Heart left ventricle (tissue), 13 donors: ENCODE results near the gene ANTKMT.

Experiments
- POLR2A ChIP-seq, 2 donors: fragments of 450-650 bp; IDR thresholded peaks; one replicate each; pipeline ENCODE4 v1.6.1; 2017; ENCODE audit warnings: antibody characterized with exemption in 2 of 2, mild to moderate bottlenecking in 2 of 2, moderate library complexity in 2 of 2
- TF ChIP-seq, protein P1 (sequence below), 12 donors: fragments of 200-600 bp; sonication (generic) in 4 of 12; IDR thresholded peaks; one replicate each; pipeline versions ENCODE4 v1.5.0 to v1.8.0; 2018 to 2022; ENCODE audit warnings: antibody characterized with exemption in 12 of 12, mild to moderate bottlenecking in 5 of 12
- donor health status: ischemic (EF 13 %, LVEDD 7.1; RV severe dilation, severe dysfunction).
- donor health status: DM: no; HTN: yes; CAD: no.
- donor health status: DM: no; HTN: no; CAD: no.
- donor health status: ischemic (EF 25% LVEDD 6.9; RV normal size, moderate dysfunction).
- donor health status: ischemic (EF 25% LVEDD 5.7; RV mildly dilated, moderate dysfunction).
- donor health status: ischemic (EF 35%, LVEDD 5.7; RV mildly dilated, moderate dysfunction).
- donor health status: nonischemic (EF 11% LVEDD 7.7; RV severe dilation, severe dysfunction).
- donor health status: DM: yes; HTN: yes; CAD: no.
- donor health status: PGD.
- donor health status: ischemic (EF 29% LVEDD 5.4; RV normal size, mild dysfunction).
- donor health status: nonischemic (EF 23%, LVEDD 6.1; RV moderate dilation, normal function).

DNA sequence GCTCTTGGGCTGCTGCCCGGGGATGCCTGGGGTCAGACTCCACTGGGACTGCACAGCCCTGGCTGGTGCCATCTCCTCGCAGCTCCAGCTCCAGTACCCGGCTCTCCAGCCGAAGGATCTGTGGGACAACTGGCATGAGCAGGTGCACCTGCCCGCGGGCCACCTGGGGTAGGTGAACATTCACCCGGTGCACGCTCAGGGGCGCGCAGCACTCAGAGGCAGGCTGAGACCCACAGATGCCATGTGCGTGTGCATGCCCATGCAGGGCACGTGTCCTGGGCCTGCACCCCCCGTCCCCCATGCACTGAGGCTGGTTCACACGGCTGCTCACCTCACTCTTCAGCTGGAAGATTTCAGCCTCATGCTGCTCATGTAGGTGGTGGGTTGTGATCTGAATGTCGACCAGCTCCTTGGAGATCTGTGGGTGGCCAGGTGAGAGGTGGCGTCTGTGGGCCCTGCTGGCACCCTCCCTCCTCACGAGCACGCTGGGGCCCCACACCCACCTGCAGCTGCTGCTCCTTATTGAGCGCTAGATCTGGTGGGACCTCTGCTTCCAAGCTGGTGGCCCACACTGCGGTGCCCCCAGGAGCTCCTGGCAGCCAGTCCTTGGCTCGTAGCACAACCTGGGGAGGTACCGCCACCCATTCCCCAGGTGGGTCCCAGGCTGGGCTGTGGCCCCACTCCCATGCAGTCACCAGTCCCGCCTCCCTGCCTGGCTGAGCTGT is 4.7 kb downstream of the ANTKMT start:
- TF ChIP-seq, protein P1, sequence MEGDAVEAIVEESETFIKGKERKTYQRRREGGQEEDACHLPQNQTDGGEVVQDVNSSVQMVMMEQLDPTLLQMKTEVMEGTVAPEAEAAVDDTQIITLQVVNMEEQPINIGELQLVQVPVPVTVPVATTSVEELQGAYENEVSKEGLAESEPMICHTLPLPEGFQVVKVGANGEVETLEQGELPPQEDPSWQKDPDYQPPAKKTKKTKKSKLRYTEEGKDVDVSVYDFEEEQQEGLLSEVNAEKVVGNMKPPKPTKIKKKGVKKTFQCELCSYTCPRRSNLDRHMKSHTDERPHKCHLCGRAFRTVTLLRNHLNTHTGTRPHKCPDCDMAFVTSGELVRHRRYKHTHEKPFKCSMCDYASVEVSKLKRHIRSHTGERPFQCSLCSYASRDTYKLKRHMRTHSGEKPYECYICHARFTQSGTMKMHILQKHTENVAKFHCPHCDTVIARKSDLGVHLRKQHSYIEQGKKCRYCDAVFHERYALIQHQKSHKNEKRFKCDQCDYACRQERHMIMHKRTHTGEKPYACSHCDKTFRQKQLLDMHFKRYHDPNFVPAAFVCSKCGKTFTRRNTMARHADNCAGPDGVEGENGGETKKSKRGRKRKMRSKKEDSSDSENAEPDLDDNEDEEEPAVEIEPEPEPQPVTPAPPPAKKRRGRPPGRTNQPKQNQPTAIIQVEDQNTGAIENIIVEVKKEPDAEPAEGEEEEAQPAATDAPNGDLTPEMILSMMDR (IDR thresholded peaks at IDR 0.05) = no peak
- no peak for TF ChIP-seq POLR2A (IDR thresholded peaks at IDR 0.05)
